Smooth muscle cell (in vitro differentiated cells): Measurements from ENCODE around the gene PINK1. TPM values are rescaled to one million over a fixed set of nuclear protein-coding genes. Genes with fewer than 3 reads are reported as not detected.

Source experiments
- DNase-seq: peaks from one replicate; lab custom pipeline; 2025; ENCODE audit not compliant: unreplicated experiment; lab: John Stamatoyannopoulos, UW
- H2AFZ ChIP-seq: fragments of 200-600 bp; sonication (generic); 2 replicates; pipeline ENCODE4 v1.6.0; 2016; ENCODE audit warnings: antibody characterized with exemption, low read depth, mild to moderate bottlenecking
- H3F3A ChIP-seq: fragments of 200-600 bp; sonication (generic); 2 replicates; pipeline ENCODE4 v1.6.0; 2017; ENCODE audit warnings: antibody characterized with exemption, low read depth
- H3K27ac ChIP-seq: fragments of 200-600 bp; sonication (generic); 2 replicates; pipeline ENCODE4 v1.5.1; 2016; ENCODE audit warnings: low read depth, mild to moderate bottlenecking
- H3K27me3 ChIP-seq: fragments of 200-600 bp; sonication (generic); 2 replicates; pipeline ENCODE4 v1.6.1; 2016; ENCODE audit warnings: low read depth, mild to moderate bottlenecking
- H3K36me3 ChIP-seq: fragments of 200-600 bp; sonication (generic); 2 replicates; pipeline ENCODE4 v1.5.1; 2016; ENCODE audit warnings: low read depth
- H3K4me1 ChIP-seq: fragments of 200-600 bp; sonication (generic); 2 replicates; pipeline ENCODE4 v1.5.1; 2016; ENCODE audit warnings: low read depth
- H3K4me2 ChIP-seq: fragments of 200-600 bp; sonication (generic); 2 replicates; pipeline ENCODE4 v1.6.0; 2016; ENCODE audit warnings: mild to moderate bottlenecking
- H3K4me3 ChIP-seq: fragments of 200-600 bp; sonication (generic); 2 replicates; pipeline ENCODE4 v1.5.1; 2016; ENCODE audit warnings: mild to moderate bottlenecking
- H3K79me2 ChIP-seq: fragments of 200-600 bp; sonication (generic); 2 replicates; pipeline ENCODE4 v1.6.0; 2016; ENCODE audit warnings: low read depth, mild to moderate bottlenecking
- H3K9ac ChIP-seq: fragments of 200-600 bp; sonication (generic); 2 replicates; pipeline ENCODE4 v1.6.0; 2016; ENCODE audit warnings: low read depth
- H3K9me3 ChIP-seq: fragments of 200-600 bp; sonication (generic); replicated peaks from 2 replicates; pipeline ENCODE4 v1.5.1; 2016; ENCODE audit warnings: low read depth
- H4K20me1 ChIP-seq: fragments of 200-600 bp; sonication (generic); 2 replicates; pipeline ENCODE4 v1.6.0; 2016; ENCODE audit warnings: low read depth
- WGBS: methylation state at CpG from one replicate; pipeline ENCODE4 v1.1.7; 2016; ENCODE audit warnings: low lambda C conversion rate; 5-methylcytosine and 5-hydroxymethylcytosine counted together
- polyA plus RNA-seq: library from polyadenylated mRNA; unstranded; fragments of >200 nt; fragmentation: Nextera tagmentation; extraction: Ambion mirVana; gene quantifications from 2 replicates; pipeline ENCODE4 v1.2.1, GENCODE V29; 2016
- total RNA-seq: library from RNA; depleted of rRNA; stranded (reverse); fragments of >200 nt; gene quantifications from 2 replicates; pipeline ENCODE4 v1.2.3, GENCODE V29; 2014
- TF ChIP-seq, protein P1 (sequence below): fragments of 200-600 bp; sonication (generic); IDR thresholded peaks from 2 replicates; pipeline ENCODE4 v1.5.1; 2017; ENCODE audit warnings: borderline replicate concordance, mild to moderate bottlenecking, antibody characterized with exemption; ENCODE audit not compliant: insufficient read depth, poor library complexity, severe bottlenecking

PINK1 gene
- total and polyA plus RNA-seq, 2 experiments from 2014 or later = 28.8 to 63.3 TPM

DNA sequence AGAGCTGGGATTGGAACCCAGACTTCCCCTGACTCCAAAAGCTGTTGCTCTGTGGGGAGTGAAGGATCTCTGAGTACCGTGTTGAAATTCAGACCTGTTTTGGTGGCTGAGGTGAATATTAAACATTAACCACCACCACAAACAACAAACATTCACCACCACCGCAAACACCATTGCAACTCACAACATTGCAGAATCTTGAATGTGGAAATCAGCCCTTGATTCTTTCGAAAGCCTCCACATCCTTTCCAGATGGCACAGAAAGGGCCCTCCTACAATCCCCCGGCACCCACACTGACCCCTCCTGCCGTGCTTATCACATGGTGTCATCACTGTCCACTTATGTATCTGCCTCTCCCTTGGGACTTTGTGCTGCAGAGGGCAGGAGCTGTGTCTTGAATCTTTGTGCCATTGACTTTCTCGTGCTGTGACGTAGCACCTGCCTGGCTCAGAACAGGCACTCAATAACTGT, 42.9 kb upstream of the PINK1 start:
- peaks cover 11% of the 10 kb centered on the region for H3K4me1 ChIP-seq
- H3K4me3 ChIP-seq = no peak overlapping the region
- no peaks in the 10 kb centered on the region for H3K9me3 ChIP-seq
- H3K36me3 ChIP-seq = no peaks in the 10 kb centered on the region
- H3F3A ChIP-seq = no peaks in the 10 kb centered on the region
- 63% methylated on average over 7 of the region's 7 CpGs for WGBS
- H3K79me2 ChIP-seq = no peaks in the 10 kb centered on the region
- H3K9ac ChIP-seq = no peak overlapping the region
- H4K20me1 ChIP-seq = no peaks in the 10 kb centered on the region
- H3K27me3 ChIP-seq = no peaks in the 10 kb centered on the region
- no peak overlapping the region for H2AFZ ChIP-seq
- no peak for DNase-seq
- TF ChIP-seq, protein P1, sequence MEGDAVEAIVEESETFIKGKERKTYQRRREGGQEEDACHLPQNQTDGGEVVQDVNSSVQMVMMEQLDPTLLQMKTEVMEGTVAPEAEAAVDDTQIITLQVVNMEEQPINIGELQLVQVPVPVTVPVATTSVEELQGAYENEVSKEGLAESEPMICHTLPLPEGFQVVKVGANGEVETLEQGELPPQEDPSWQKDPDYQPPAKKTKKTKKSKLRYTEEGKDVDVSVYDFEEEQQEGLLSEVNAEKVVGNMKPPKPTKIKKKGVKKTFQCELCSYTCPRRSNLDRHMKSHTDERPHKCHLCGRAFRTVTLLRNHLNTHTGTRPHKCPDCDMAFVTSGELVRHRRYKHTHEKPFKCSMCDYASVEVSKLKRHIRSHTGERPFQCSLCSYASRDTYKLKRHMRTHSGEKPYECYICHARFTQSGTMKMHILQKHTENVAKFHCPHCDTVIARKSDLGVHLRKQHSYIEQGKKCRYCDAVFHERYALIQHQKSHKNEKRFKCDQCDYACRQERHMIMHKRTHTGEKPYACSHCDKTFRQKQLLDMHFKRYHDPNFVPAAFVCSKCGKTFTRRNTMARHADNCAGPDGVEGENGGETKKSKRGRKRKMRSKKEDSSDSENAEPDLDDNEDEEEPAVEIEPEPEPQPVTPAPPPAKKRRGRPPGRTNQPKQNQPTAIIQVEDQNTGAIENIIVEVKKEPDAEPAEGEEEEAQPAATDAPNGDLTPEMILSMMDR = no peak
- H3K4me2 ChIP-seq = peak overlapping the region; percentile 52
- no peak overlapping the region for H3K27ac ChIP-seq

DNA sequence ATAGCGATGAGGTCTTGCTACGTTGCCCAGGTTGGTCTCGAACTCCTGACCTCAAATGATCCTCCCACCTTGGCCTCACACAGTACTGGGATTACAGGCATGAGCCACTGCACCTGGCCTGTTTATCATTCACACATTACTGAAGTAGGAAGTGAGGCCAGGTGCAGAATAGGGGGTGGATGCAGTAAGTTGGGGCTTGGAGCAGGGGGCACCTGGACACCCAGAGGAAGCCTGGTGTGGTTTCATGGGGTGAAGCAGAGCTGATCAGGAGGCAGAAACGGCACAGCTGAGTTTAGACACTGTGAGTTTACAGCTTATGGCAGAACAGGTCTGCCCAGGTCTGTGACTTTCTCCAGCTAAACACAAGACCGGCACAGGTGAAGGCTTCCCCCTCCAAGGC, 39.5 kb upstream of the PINK1 start:
- TF ChIP-seq, protein P1 = no peak

DNA sequence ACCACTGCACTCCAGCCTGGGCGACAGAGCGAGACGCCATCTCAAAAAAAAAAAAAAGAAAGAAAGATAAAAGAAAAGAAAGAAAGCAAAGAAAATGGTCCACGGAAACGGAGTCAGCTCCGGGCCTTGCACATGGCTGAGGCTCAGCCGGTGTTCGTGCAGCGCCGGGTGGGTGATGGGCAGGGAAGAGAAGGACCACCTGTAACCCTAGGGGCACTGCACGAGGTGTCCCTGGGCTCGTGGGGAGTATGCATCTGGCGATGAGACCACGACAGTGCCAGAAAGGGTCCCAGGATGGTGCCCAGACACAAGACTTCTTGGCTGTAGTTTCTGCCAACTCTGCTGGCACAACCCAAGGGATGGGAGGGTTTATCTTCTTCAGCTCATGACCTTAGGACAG, 38.5 kb upstream of the PINK1 start:
- WGBS = 97% methylated on average over 14 of the region's 14 CpGs
- no peak for DNase-seq
- no peaks in the 10 kb centered on the region for H3K27me3 ChIP-seq
- H3F3A ChIP-seq = no peaks in the 10 kb centered on the region
- no peak overlapping the region for H3K9ac ChIP-seq
- H3K9me3 ChIP-seq = no peaks in the 10 kb centered on the region
- H3K79me2 ChIP-seq = no peaks in the 10 kb centered on the region
- peaks cover 3% of the 10 kb centered on the region for H3K4me1 ChIP-seq
- H3K4me3 ChIP-seq = no peak overlapping the region
- TF ChIP-seq, protein P1 = no peak
- no peak overlapping the region for H3K4me2 ChIP-seq
- H3K36me3 ChIP-seq = no peaks in the 10 kb centered on the region
- no peak overlapping the region for H3K27ac ChIP-seq
- H2AFZ ChIP-seq = no peak overlapping the region
- H4K20me1 ChIP-seq = no peaks in the 10 kb centered on the region

More for the DNA sequence above, 39.5 kb upstream of the PINK1 start:
- H3K27me3 ChIP-seq = no peaks in the 10 kb centered on the region
- H3K4me3 ChIP-seq = no peak overlapping the region
- H3F3A ChIP-seq = no peaks in the 10 kb centered on the region
- peaks cover 10% of the 10 kb centered on the region for H3K4me1 ChIP-seq
- no peaks in the 10 kb centered on the region for H4K20me1 ChIP-seq
- DNase-seq = no peak
- H3K9ac ChIP-seq = no peak overlapping the region
- H3K4me2 ChIP-seq = no peak overlapping the region
- H3K36me3 ChIP-seq = no peaks in the 10 kb centered on the region
- WGBS = 89% methylated on average over 5 of the region's 5 CpGs
- no peaks in the 10 kb centered on the region for H3K9me3 ChIP-seq
- H3K27ac ChIP-seq = no peak overlapping the region
- H2AFZ ChIP-seq = no peak overlapping the region
- no peaks in the 10 kb centered on the region for H3K79me2 ChIP-seq

DNA sequence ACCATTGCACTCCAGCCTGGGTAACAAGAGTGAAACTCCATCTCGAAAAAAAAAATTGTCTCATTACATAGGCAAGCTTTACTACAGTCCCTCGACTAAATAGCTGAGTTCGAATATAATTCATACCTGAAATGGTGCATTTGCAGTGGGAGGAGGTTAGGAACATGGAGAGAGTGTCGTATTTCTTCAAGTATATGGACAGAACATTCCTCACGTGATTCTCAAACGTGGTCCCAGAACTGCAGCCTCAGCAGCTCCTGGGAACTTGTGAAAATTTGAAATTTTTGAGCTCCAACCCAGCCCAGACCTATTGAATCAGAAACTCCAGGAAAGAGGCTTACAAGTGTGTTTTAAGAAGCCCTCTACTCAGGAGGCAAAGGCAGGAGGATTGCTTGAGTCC, 37.2 kb upstream of the PINK1 start:
- no peak for DNase-seq
- no peaks in the 10 kb centered on the region for H3K4me1 ChIP-seq
- WGBS = 67% methylated on average over 6 of the region's 6 CpGs
- no peak overlapping the region for H3K9ac ChIP-seq
- no peaks in the 10 kb centered on the region for H3F3A ChIP-seq
- H3K4me2 ChIP-seq = no peak overlapping the region
- no peaks in the 10 kb centered on the region for H3K79me2 ChIP-seq
- TF ChIP-seq, protein P1 = no peak
- no peak overlapping the region for H2AFZ ChIP-seq
- no peaks in the 10 kb centered on the region for H3K27me3 ChIP-seq
- H3K9me3 ChIP-seq = no peaks in the 10 kb centered on the region
- no peaks in the 10 kb centered on the region for H3K36me3 ChIP-seq
- no peaks in the 10 kb centered on the region for H4K20me1 ChIP-seq
- no peak overlapping the region for H3K27ac ChIP-seq
- no peak overlapping the region for H3K4me3 ChIP-seq
